Measurements from ENCODE around the gene SLC11A1. TPM values are rescaled to one million over a fixed set of nuclear protein-coding genes. Genes with fewer than 3 reads are reported as not detected.

SLC11A1 gene
- total and polyA plus RNA-seq, 2 experiments from 2014 or later = 0.31 TPM; not detected in 1

DNA sequence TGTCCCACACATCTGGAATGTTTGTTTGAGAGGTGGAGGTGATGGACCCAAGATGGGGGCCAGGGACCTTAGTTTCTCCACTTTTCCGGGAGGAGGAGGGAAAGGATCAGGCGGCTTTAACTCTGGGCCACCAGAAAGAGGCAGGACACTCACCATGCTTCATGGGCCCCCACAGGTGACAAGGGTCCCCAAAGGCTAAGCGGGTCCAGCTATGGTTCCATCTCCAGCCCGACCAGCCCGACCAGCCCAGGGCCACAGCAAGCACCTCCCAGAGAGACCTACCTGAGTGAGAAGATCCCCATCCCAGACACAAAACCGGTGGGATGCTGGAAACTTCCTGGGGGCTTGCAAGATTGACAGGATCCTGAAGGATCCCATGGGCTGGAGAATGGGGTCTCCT lies 712 bp downstream of the SLC11A1 start (continued):
- TF ChIP-seq, protein P1, sequence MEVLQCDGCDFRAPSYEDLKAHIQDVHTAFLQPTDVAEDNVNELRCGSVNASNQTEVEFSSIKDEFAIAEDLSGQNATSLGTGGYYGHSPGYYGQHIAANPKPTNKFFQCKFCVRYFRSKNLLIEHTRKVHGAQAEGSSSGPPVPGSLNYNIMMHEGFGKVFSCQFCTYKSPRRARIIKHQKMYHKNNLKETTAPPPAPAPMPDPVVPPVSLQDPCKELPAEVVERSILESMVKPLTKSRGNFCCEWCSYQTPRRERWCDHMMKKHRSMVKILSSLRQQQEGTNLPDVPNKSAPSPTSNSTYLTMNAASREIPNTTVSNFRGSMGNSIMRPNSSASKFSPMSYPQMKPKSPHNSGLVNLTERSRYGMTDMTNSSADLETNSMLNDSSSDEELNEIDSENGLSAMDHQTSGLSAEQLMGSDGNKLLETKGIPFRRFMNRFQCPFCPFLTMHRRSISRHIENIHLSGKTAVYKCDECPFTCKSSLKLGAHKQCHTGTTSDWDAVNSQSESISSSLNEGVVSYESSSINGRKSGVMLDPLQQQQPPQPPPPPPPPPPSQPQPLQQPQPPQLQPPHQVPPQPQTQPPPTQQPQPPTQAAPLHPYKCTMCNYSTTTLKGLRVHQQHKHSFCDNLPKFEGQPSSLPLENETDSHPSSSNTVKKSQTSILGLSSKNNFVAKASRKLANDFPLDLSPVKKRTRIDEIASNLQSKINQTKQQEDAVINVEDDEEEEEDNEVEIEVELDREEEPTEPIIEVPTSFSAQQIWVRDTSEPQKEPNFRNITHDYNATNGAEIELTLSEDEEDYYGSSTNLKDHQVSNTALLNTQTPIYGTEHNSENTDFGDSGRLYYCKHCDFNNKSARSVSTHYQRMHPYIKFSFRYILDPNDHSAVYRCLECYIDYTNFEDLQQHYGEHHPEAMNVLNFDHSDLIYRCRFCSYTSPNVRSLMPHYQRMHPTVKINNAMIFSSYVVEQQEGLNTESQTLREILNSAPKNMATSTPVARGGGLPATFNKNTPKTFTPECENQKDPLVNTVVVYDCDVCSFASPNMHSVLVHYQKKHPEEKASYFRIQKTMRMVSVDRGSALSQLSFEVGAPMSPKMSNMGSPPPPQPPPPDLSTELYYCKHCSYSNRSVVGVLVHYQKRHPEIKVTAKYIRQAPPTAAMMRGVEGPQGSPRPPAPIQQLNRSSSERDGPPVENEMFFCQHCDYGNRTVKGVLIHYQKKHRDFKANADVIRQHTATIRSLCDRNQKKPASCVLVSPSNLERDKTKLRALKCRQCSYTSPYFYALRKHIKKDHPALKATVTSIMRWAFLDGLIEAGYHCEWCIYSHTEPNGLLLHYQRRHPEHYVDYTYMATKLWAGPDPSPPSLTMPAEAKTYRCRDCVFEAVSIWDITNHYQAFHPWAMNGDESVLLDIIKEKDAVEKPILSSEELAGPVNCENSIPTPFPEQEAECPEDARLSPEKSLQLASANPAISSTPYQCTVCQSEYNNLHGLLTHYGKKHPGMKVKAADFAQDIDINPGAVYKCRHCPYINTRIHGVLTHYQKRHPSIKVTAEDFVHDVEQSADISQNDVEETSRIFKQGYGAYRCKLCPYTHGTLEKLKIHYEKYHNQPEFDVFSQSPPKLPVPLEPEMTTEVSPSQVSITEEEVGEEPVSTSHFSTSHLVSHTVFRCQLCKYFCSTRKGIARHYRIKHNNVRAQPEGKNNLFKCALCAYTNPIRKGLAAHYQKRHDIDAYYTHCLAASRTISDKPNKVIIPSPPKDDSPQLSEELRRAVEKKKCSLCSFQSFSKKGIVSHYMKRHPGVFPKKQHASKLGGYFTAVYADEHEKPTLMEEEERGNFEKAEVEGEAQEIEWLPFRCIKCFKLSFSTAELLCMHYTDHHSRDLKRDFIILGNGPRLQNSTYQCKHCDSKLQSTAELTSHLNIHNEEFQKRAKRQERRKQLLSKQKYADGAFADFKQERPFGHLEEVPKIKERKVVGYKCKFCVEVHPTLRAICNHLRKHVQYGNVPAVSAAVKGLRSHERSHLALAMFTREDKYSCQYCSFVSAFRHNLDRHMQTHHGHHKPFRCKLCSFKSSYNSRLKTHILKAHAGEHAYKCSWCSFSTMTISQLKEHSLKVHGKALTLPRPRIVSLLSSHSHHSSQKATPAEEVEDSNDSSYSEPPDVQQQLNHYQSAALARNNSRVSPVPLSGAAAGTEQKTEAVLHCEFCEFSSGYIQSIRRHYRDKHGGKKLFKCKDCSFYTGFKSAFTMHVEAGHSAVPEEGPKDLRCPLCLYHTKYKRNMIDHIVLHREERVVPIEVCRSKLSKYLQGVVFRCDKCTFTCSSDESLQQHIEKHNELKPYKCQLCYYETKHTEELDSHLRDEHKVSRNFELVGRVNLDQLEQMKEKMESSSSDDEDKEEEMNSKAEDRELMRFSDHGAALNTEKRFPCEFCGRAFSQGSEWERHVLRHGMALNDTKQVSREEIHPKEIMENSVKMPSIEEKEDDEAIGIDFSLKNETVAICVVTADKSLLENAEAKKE (CRISPR knock-in tag; IDR thresholded peaks at IDR 0.05) = no peak
- no peak for TF ChIP-seq STAT1 (IDR thresholded peaks at IDR 0.05; ENCODE audit: unreplicated experiment)
- TF ChIP-seq POLR2AphosphoS5 (IDR thresholded peaks at IDR 0.05; ENCODE audit: low read depth) = no peak
- no peak for TF ChIP-seq ZNF331 (CRISPR knock-in tag; IDR thresholded peaks at IDR 0.05; ENCODE audit: low read depth)
- TF ChIP-seq, protein P2, sequence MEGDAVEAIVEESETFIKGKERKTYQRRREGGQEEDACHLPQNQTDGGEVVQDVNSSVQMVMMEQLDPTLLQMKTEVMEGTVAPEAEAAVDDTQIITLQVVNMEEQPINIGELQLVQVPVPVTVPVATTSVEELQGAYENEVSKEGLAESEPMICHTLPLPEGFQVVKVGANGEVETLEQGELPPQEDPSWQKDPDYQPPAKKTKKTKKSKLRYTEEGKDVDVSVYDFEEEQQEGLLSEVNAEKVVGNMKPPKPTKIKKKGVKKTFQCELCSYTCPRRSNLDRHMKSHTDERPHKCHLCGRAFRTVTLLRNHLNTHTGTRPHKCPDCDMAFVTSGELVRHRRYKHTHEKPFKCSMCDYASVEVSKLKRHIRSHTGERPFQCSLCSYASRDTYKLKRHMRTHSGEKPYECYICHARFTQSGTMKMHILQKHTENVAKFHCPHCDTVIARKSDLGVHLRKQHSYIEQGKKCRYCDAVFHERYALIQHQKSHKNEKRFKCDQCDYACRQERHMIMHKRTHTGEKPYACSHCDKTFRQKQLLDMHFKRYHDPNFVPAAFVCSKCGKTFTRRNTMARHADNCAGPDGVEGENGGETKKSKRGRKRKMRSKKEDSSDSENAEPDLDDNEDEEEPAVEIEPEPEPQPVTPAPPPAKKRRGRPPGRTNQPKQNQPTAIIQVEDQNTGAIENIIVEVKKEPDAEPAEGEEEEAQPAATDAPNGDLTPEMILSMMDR (conservative IDR thresholded peaks at IDR 0.05; ENCODE audit: low read depth in 2 of 2) = no peak

GRCh38 chr2:218383892-218384519 lies 1.9 kb downstream of the SLC11A1 start:
- no peak overlapping the region for H3K4me3 Mint-ChIP-seq
- H3K4me1 Mint-ChIP-seq = peaks cover 5% of the 10 kb centered on the region; the same call in 2 of the 3 replicates
- Histone ChIP-seq H3K27me3 (ENCODE audit: insufficient read depth) (peaks cover 23% of the 10 kb centered on the region), H3K36me3 (ENCODE audit: insufficient read depth) (no peaks in the 10 kb centered on the region), H3K27ac (ENCODE audit: low read depth) (no peak overlapping the region), H3F3A (replicated peaks; ENCODE audit: low read depth) (peaks cover 9% of the 10 kb centered on the region; the same call in 1 of the 2 replicates), H3K9me2 (ENCODE audit: insufficient read depth) (no peaks in the 10 kb centered on the region), H3K4me2 (no peak overlapping the region), H4K20me1 (replicated peaks; ENCODE audit: insufficient read depth) (no peaks in the 10 kb centered on the region), H3K4me1 (ENCODE audit: insufficient read depth) (peaks cover 6% of the 10 kb centered on the region; the same call in 1 of the 2 replicates), H3K4me3 (no peak overlapping the region), H2AFZ (no peak overlapping the region), H3K79me2 (replicated peaks; ENCODE audit: insufficient read depth) (no peaks in the 10 kb centered on the region)
- H3K36me3 Mint-ChIP-seq (ENCODE audit: low read depth) = no peaks in the 10 kb centered on the region
- TF ChIP-seq, protein P3, sequence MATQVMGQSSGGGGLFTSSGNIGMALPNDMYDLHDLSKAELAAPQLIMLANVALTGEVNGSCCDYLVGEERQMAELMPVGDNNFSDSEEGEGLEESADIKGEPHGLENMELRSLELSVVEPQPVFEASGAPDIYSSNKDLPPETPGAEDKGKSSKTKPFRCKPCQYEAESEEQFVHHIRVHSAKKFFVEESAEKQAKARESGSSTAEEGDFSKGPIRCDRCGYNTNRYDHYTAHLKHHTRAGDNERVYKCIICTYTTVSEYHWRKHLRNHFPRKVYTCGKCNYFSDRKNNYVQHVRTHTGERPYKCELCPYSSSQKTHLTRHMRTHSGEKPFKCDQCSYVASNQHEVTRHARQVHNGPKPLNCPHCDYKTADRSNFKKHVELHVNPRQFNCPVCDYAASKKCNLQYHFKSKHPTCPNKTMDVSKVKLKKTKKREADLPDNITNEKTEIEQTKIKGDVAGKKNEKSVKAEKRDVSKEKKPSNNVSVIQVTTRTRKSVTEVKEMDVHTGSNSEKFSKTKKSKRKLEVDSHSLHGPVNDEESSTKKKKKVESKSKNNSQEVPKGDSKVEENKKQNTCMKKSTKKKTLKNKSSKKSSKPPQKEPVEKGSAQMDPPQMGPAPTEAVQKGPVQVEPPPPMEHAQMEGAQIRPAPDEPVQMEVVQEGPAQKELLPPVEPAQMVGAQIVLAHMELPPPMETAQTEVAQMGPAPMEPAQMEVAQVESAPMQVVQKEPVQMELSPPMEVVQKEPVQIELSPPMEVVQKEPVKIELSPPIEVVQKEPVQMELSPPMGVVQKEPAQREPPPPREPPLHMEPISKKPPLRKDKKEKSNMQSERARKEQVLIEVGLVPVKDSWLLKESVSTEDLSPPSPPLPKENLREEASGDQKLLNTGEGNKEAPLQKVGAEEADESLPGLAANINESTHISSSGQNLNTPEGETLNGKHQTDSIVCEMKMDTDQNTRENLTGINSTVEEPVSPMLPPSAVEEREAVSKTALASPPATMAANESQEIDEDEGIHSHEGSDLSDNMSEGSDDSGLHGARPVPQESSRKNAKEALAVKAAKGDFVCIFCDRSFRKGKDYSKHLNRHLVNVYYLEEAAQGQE (IDR thresholded peaks at IDR 0.05; ENCODE audit: unreplicated experiment) = no peak
- no peak overlapping the region for H3K27ac Mint-ChIP-seq
- no peak for DNase-seq (ENCODE audit: low spot score)
- H3K9me3 Mint-ChIP-seq = no peaks in the 10 kb centered on the region
- no peak for ATAC-seq
- peaks cover 26% of the 10 kb centered on the region for H3K27me3 Mint-ChIP-seq (ENCODE audit: insufficient read depth, low read depth, poor library complexity)

Measured in GM23338 (cell line).